Lung (tissue), 11 donors: Measurements from ENCODE around the gene RASA4. TPM values are rescaled to one million over a fixed set of nuclear protein-coding genes. Genes with fewer than 3 reads are reported as not detected.
A peak's percentile ranks its signal among the peaks of the same experiment; 100 is the strongest.
"Not testable (repeated sequence)": the region's sequence is repeated elsewhere in the genome, so short reads cannot be mapped to it uniquely, and the experiment has no call there.

Source experiments
- ATAC-seq: fragments of 200-7000 bp; cut with Tn5 transposase; one replicate; pipeline ENCODE4 v1.9.1; 2020; ENCODE audit warnings: moderate number of reproducible peaks; ENCODE audit not compliant: insufficient read depth, low FRiP score
- DNase-seq, 3 donors: peaks; one replicate each; pipeline ENCODE4 v3.0.0-alpha.2; 2013 to 2017
- H3K27ac ChIP-seq, 2 donors: one replicate each; pipeline ENCODE4 v1.5.1; 2013; ENCODE audit warnings: mild to moderate bottlenecking in 2 of 2, moderate library complexity in 2 of 2, control low read depth in 1 of 2, inconsistent platforms in 1 of 2, low read depth in 1 of 2, low read length in 1 of 2
- H3K27me3 ChIP-seq, 3 donors: one replicate each; pipeline ENCODE4 v1.5.1; 2013; ENCODE audit warnings: low read length in 2 of 3; ENCODE audit not compliant: control insufficient read depth in 3 of 3, insufficient read depth in 3 of 3
- H3K36me3 ChIP-seq, 4 donors: one replicate each; pipeline ENCODE4 v1.5.1; 2013; ENCODE audit warnings: low read length in 4 of 4, mild to moderate bottlenecking in 1 of 4, moderate library complexity in 1 of 4; ENCODE audit not compliant: control insufficient read depth in 4 of 4, insufficient read depth in 4 of 4
- H3K4me1 ChIP-seq, 5 donors: one replicate each; pipeline ENCODE4 v1.5.1; 2013; ENCODE audit warnings: low read length in 5 of 5, mild to moderate bottlenecking in 2 of 5, moderate library complexity in 1 of 5; ENCODE audit not compliant: control insufficient read depth in 5 of 5, insufficient read depth in 5 of 5
- H3K4me3 ChIP-seq: one replicate; pipeline ENCODE4 v1.5.1; 2013; ENCODE audit warnings: mild to moderate bottlenecking, control low read depth, moderate library complexity
- H3K9ac ChIP-seq, 2 donors: one replicate each; pipeline ENCODE4 v1.5.1; 2013; ENCODE audit warnings: low read length in 2 of 2, control low read depth in 1 of 2; ENCODE audit not compliant: insufficient read depth in 1 of 2
- H3K9me3 ChIP-seq, 4 donors: one replicate each; pipeline ENCODE4 v1.5.1; 2013; ENCODE audit warnings: low read length in 3 of 4, mild to moderate bottlenecking in 1 of 4, moderate library complexity in 1 of 4; ENCODE audit not compliant: control insufficient read depth in 4 of 4, insufficient read depth in 3 of 4
- WGBS, 2 donors: extraction: QIAGEN DNeasy Blood & Tissue Kit; methylation state at CpG; one replicate each; pipeline ENCODE4 v1.1.7; 2013; 5-methylcytosine and 5-hydroxymethylcytosine counted together
- polyA plus RNA-seq, 2 donors: library from polyadenylated mRNA; stranded (reverse); fragments of 200-250 nt; gene quantifications; one replicate each; pipeline ENCODE4 v1.2.1, GENCODE V29; 2013
- small RNA-seq: library from RNA; depleted of rRNA; stranded (forward); fragments of <200 nt; gene quantifications from one replicate; pipeline ENCODE3, GENCODE V24; 2014; ENCODE audit warnings: low replicate concordance
- total RNA-seq, 2 donors: library from RNA; depleted of rRNA in 1 of 2; stranded (reverse); fragments of >200 nt in 1 of 2; gene quantifications; one replicate each; pipeline ENCODE4 v1.2.1, GENCODE V29; 2014 to 2021
- donor health status: Bipolar disorder and iron deficiency.
- donor health status: healthy.
- donor health status: DM: yes; HTN: yes; CAD: no.

RASA4 gene
- total and polyA plus RNA-seq, 4 donors, result 15.4 to 56.2 (median 26.1) TPM

- WGBS, 2 donors, result 90 to 92% methylated on average over 1 to 2 of the region's 2 CpGs
These were observed 84.4 kb downstream of the RASA4 start for GRCh38 chr7:102532127-102532526.

GRCh38 chr7:102531583-102531982 lies 85.0 kb downstream of the RASA4 start:
- H3K27me3 ChIP-seq, H3K9ac ChIP-seq, ATAC-seq: not testable (repeated sequence)

More at GRCh38 chr7:102532127-102532526, 84.4 kb downstream of the RASA4 start:
- not testable (repeated sequence) for H3K9me3 ChIP-seq, H3K27ac ChIP-seq, ATAC-seq, H3K9ac ChIP-seq, DNase-seq, H3K4me3 ChIP-seq, H3K27me3 ChIP-seq, H3K4me1 ChIP-seq, H3K36me3 ChIP-seq

GRCh38 chr7:102527822-102528793 lies 88.4 kb downstream of the RASA4 start:
- H3K4me3 ChIP-seq, H3K4me1 ChIP-seq, H3K27ac ChIP-seq, H3K36me3 ChIP-seq, H3K9ac ChIP-seq, H3K9me3 ChIP-seq, DNase-seq, H3K27me3 ChIP-seq: not testable (repeated sequence)
- peak; percentile 21 for ATAC-seq
- 94 to 100% methylated on average over 2 to 3 of the region's 13 CpGs for WGBS, 2 donors

More at GRCh38 chr7:102531583-102531982, 85.0 kb downstream of the RASA4 start:
- H3K4me1 ChIP-seq, H3K4me3 ChIP-seq, DNase-seq, H3K36me3 ChIP-seq, H3K27ac ChIP-seq, H3K9me3 ChIP-seq: not testable (repeated sequence)
- no CpG with 5 or more reads among the region's 7 CpGs for WGBS, 2 donors

- not testable (repeated sequence) for H3K9ac ChIP-seq, ATAC-seq, H3K4me3 ChIP-seq, H3K27ac ChIP-seq, H3K4me1 ChIP-seq, H3K9me3 ChIP-seq, DNase-seq, H3K36me3 ChIP-seq, H3K27me3 ChIP-seq
- 78 to 79% methylated on average over 1 of the region's 8 CpGs for WGBS, 2 donors
These were observed 89.4 kb downstream of the RASA4 start for GRCh38 chr7:102527182-102527581.

GRCh38 chr7:102524803-102525202 lies 91.8 kb downstream of the RASA4 start:
- 60 to 66% methylated on average over 1 of the region's 2 CpGs for WGBS, 2 donors
- DNase-seq, result not testable (repeated sequence)

More at GRCh38 chr7:102524803-102525202, 91.8 kb downstream of the RASA4 start:
- H3K36me3 ChIP-seq, H3K9ac ChIP-seq, H3K27me3 ChIP-seq, ATAC-seq, H3K4me1 ChIP-seq, H3K4me3 ChIP-seq, H3K27ac ChIP-seq, H3K9me3 ChIP-seq: not testable (repeated sequence)

Small RNA genes within 50 kb of the gene (small RNA-seq; reads per million reads assigned to genes)
- not detected for gene UPK3BL1

Other genes starting within 250 kb of the RASA4 start
- 10 to 100 TPM; 21.4 to 29.2 TPM for gene PRKRIP1, start 220.4 kb downstream of the RASA4 start, total RNA-seq
- 10 to 100 TPM; 14.6 to 25.7 TPM for gene PRKRIP1, start 220.4 kb downstream of the RASA4 start, polyA plus RNA-seq
- gene ORAI2, start 183.2 kb downstream of the RASA4 start, total RNA-seq, result 10 to 100 TPM; 15.0 to 39.8 TPM
- 10 to 100 TPM in 1 of 2 donors, 1 to 10 TPM in 1; 7.6 to 48.9 TPM for gene ORAI2, start 183.2 kb downstream of the RASA4 start, polyA plus RNA-seq
- 10 to 100 TPM; 10.2 to 13.8 TPM for gene ALKBH4, start 151.9 kb downstream of the RASA4 start, total RNA-seq
- 10 to 100 TPM in 1 of 2 donors, 1 to 10 TPM in 1; 7.9 to 10.3 TPM for gene ALKBH4, start 151.9 kb downstream of the RASA4 start, polyA plus RNA-seq
- gene LRWD1, start 151.8 kb downstream of the RASA4 start, total RNA-seq, result 10 to 100 TPM; 23.5 to 28.4 TPM
- 10 to 100 TPM; 12.3 to 31.5 TPM for gene LRWD1, start 151.8 kb downstream of the RASA4 start, polyA plus RNA-seq
- gene POLR2J, start 137.8 kb downstream of the RASA4 start, total RNA-seq, result 10 to 100 TPM; 10.3 to 45.0 TPM
- 100 to 1,000 TPM in 1 of 2 donors, 10 to 100 TPM in 1; 66.2 to 151 TPM for gene POLR2J, start 137.8 kb downstream of the RASA4 start, polyA plus RNA-seq
- gene RASA4B, start 99.0 kb downstream of the RASA4 start, total RNA-seq, result 10 to 100 TPM in 1 of 2 donors, 1 to 10 TPM in 1; 9.7 to 11.4 TPM
- 10 to 100 TPM in 1 of 2 donors, 1 to 10 TPM in 1; 7.3 to 24.6 TPM for gene RASA4B, start 99.0 kb downstream of the RASA4 start, polyA plus RNA-seq
- gene UPK3BL2, start 73.1 kb downstream of the RASA4 start, total RNA-seq, result 10 to 100 TPM; 17.4 to 23.7 TPM
- gene UPK3BL2, start 73.1 kb downstream of the RASA4 start, polyA plus RNA-seq, result 10 to 100 TPM; 12.5 to 17.3 TPM
- gene SPDYE2, start 65.5 kb downstream of the RASA4 start, total RNA-seq, result under 1 TPM; 0.23 to 0.34 TPM
- gene SPDYE2, start 65.5 kb downstream of the RASA4 start, polyA plus RNA-seq, result under 1 TPM in 1 of 2 donors, not detected in 1; 0.14 TPM
- 10 to 100 TPM; 34.5 to 51.3 TPM for gene POLR2J3, start 44.2 kb downstream of the RASA4 start, total RNA-seq
- 100 to 1,000 TPM in 1 of 2 donors, 10 to 100 TPM in 1; 47.5 to 126 TPM for gene POLR2J3, start 44.2 kb downstream of the RASA4 start, polyA plus RNA-seq
- gene UPK3BL1, start 26.0 kb upstream of the RASA4 start, total RNA-seq, result 10 to 100 TPM; 11.2 to 27.0 TPM
- 10 to 100 TPM; 18.5 to 54.3 TPM for gene UPK3BL1, start 26.0 kb upstream of the RASA4 start, polyA plus RNA-seq
- not detected for gene SPDYE2B, start 33.6 kb upstream of the RASA4 start, total RNA-seq
- gene SPDYE2B, start 33.6 kb upstream of the RASA4 start, polyA plus RNA-seq, result not detected
- gene POLR2J2, start 54.9 kb upstream of the RASA4 start, total RNA-seq, result 1 to 10 TPM; 6.9 to 9.9 TPM
- 1 to 10 TPM; 1.3 to 6.3 TPM for gene POLR2J2, start 54.9 kb upstream of the RASA4 start, polyA plus RNA-seq
- gene FAM185A, start 132.2 kb upstream of the RASA4 start, total RNA-seq, result 10 to 100 TPM; 11.2 to 17.3 TPM
- 1 to 10 TPM; 2.8 to 4.8 TPM for gene FAM185A, start 132.2 kb upstream of the RASA4 start, polyA plus RNA-seq